COLO829 (cell line): Measurements from ENCODE around the gene TUBGCP3.

Experiments used
- DNase-seq: peaks from one replicate; pipeline ENCODE4 v3.0.0; 2012; ENCODE audit warnings: low spot score

TUBGCP3 gene

GRCh38 chr13:112481458-112481857, 106.5 kb downstream of the TUBGCP3 start:
- DNase-seq: no peak

GRCh38 chr13:112479389-112479788, 108.6 kb downstream of the TUBGCP3 start:
- no peak for DNase-seq

GRCh38 chr13:112477070-112477619, 110.8 kb downstream of the TUBGCP3 start:
- DNase-seq: no peak

GRCh38 chr13:112475889-112476288, 112.1 kb downstream of the TUBGCP3 start:
- DNase-seq: no peak

- DNase-seq: no peak
These were observed 113.1 kb downstream of the TUBGCP3 start for GRCh38 chr13:112474869-112475268.

GRCh38 chr13:112473818-112474217, 114.1 kb downstream of the TUBGCP3 start:
- no peak for DNase-seq

- DNase-seq: no peak
These were observed 118.7 kb downstream of the TUBGCP3 start for GRCh38 chr13:112469071-112469745.

- DNase-seq: no peak
These were observed 119.9 kb downstream of the TUBGCP3 start for GRCh38 chr13:112468069-112468468.

GRCh38 chr13:112467236-112467635, 120.7 kb downstream of the TUBGCP3 start:
- no peak for DNase-seq

GRCh38 chr13:112466132-112467058, 121.6 kb downstream of the TUBGCP3 start:
- no peak for DNase-seq

GRCh38 chr13:112465251-112466131, 122.5 kb downstream of the TUBGCP3 start:
- no peak for DNase-seq

- no peak for DNase-seq
These were observed 123.2 kb downstream of the TUBGCP3 start for GRCh38 chr13:112464720-112465119.

- DNase-seq: no peak
These were observed 125.5 kb downstream of the TUBGCP3 start for GRCh38 chr13:112462408-112462807.

GRCh38 chr13:112457485-112457884, 130.5 kb downstream of the TUBGCP3 start:
- no peak for DNase-seq

- no peak for DNase-seq
These were observed 130.9 kb downstream of the TUBGCP3 start for GRCh38 chr13:112457081-112457480.

GRCh38 chr13:112456138-112457056, 131.6 kb downstream of the TUBGCP3 start:
- DNase-seq: no peak

- no peak for DNase-seq
These were observed 132.4 kb downstream of the TUBGCP3 start for GRCh38 chr13:112455476-112456059.

- DNase-seq: no peak
These were observed 133.2 kb downstream of the TUBGCP3 start for GRCh38 chr13:112454648-112455334.

GRCh38 chr13:112453874-112454647, 133.9 kb downstream of the TUBGCP3 start:
- DNase-seq: no peak
